ENCODE measurements around the gene ADGRE2. TPM values are rescaled to one million over a fixed set of nuclear protein-coding genes. Genes with fewer than 3 reads are reported as not detected.

The ADGRE2 gene
- total RNA-seq, 4 donors from 2014 or later: 0.26 to 2.2 (median 0.65) TPM

- H3K27me3 ChIP-seq: no peaks in the 10 kb centered on the region
- H3K27ac ChIP-seq: no peak overlapping the region
- H3K9me3 ChIP-seq: peaks cover 0 to 3% of the 10 kb centered on the region in 2 donors
- no peak for TF ChIP-seq POLR2A (IDR thresholded peaks at IDR 0.05)
- TF ChIP-seq CTCF (IDR thresholded peaks at IDR 0.05): no peak
- no peak overlapping the region for H3K4me3 ChIP-seq
- no peak for DNase-seq
- intact Hi-C loops (cut with DNase I; ENCODE audit: low total_unique reads): no loop called here
- H3K4me1 ChIP-seq: no peaks in the 10 kb centered on the region
- H3K36me3 ChIP-seq: no peaks in the 10 kb centered on the region
These were observed 16.8 kb downstream of the ADGRE2 start for GRCh38 chr19:14761607-14762006.

- H3K4me1 ChIP-seq: no peaks in the 10 kb centered on the region
- no peak for TF ChIP-seq CTCF (IDR thresholded peaks at IDR 0.05)
- no peak for TF ChIP-seq POLR2A (IDR thresholded peaks at IDR 0.05)
- intact Hi-C loops (cut with DNase I; ENCODE audit: low total_unique reads): no loop called here
- no peaks in the 10 kb centered on the region for H3K27me3 ChIP-seq
- H3K9me3 ChIP-seq: peaks cover 0 to 3% of the 10 kb centered on the region in 2 donors
- H3K27ac ChIP-seq: no peak overlapping the region
- H3K36me3 ChIP-seq: no peaks in the 10 kb centered on the region
- no peak for DNase-seq
- H3K4me3 ChIP-seq: no peak overlapping the region
These were observed 19.5 kb downstream of the ADGRE2 start for GRCh38 chr19:14758816-14759215.

DNA sequence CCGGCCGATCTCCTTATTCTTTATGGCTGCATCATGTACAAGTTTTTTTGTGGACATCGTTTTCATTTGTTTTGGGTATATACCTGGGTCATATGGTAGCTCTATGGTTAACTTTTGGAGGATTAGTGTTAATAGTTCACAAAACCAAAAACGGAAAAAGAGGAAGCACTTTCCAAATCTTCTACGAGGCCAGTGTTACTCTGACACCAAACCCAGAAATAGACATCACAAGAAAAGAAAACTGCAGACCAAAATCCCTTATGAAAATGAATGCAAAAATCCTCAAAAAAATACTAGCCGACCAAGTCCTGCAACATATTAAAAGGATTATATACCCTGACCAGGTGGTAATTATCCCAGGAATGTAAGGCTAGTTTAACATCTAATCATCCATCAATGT, 29.8 kb downstream of the ADGRE2 start:
- Histone ChIP-seq H3K27ac (no peak overlapping the region), H3K4me3 (no peak overlapping the region), H3K4me1 (no peaks in the 10 kb centered on the region), H3K36me3 (no peaks in the 10 kb centered on the region), H3K27me3 (no peaks in the 10 kb centered on the region), H3K9me3 (no peaks in the 10 kb centered on the region)
- intact Hi-C loops (cut with DNase I; ENCODE audit: low total_unique reads): no loop called here
- no peak for DNase-seq
- TF ChIP-seq POLR2A (IDR thresholded peaks at IDR 0.05) (no peak), CTCF (IDR thresholded peaks at IDR 0.05) (no peak)

GRCh38 chr19:14746886-14747285, 31.5 kb downstream of the ADGRE2 start:
- Histone ChIP-seq H3K9me3 (no peaks in the 10 kb centered on the region), H3K4me1 (no peaks in the 10 kb centered on the region), H3K4me3 (no peak overlapping the region), H3K27me3 (no peaks in the 10 kb centered on the region), H3K36me3 (no peaks in the 10 kb centered on the region), H3K27ac (no peak overlapping the region)
- no peak for DNase-seq
- intact Hi-C loops (cut with DNase I; ENCODE audit: low total_unique reads): no loop called here
- TF ChIP-seq POLR2A (IDR thresholded peaks at IDR 0.05) (no peak), CTCF (IDR thresholded peaks at IDR 0.05) (no peak)

GRCh38 chr19:14735915-14736314, 42.4 kb downstream of the ADGRE2 start:
- DNase-seq: no peak
- no peak overlapping the region for H3K27ac ChIP-seq
- H3K9me3 ChIP-seq: no peaks in the 10 kb centered on the region
- H3K4me1 ChIP-seq: no peaks in the 10 kb centered on the region
- intact Hi-C loops (cut with DNase I; ENCODE audit: low total_unique reads): no loop called here
- TF ChIP-seq CTCF (IDR thresholded peaks at IDR 0.05) (no peak), POLR2A (IDR thresholded peaks at IDR 0.05) (no peak)
- no peaks in the 10 kb centered on the region for H3K27me3 ChIP-seq
- no peak overlapping the region for H3K4me3 ChIP-seq
- H3K36me3 ChIP-seq: no peaks in the 10 kb centered on the region

All from uterus (tissue), 4 donors.